GM23248 (cell line): Measurements from ENCODE around the gene AICDA. TPM values are rescaled to one million over a fixed set of nuclear protein-coding genes. Genes with fewer than 3 reads are reported as not detected.
"Not testable (repeated sequence)": the region's sequence is repeated elsewhere in the genome, so short reads cannot be mapped to it uniquely, and the experiment has no call there.

Experiments
- DNase-seq: peaks from one replicate; pipeline ENCODE4 v3.0.0-alpha.2; 2015
- H2AFZ ChIP-seq: fragments of 200-600 bp; sonication (generic); 2 replicates; pipeline ENCODE4 v1.6.1; 2016; ENCODE audit warnings: antibody characterized with exemption
- H3F3A ChIP-seq: fragments of 200-600 bp; sonication (generic); 2 replicates; pipeline ENCODE4 v1.6.1; 2016; ENCODE audit warnings: mild to moderate bottlenecking, antibody characterized with exemption, mixed run types; ENCODE audit not compliant: insufficient read depth
- H3K27ac ChIP-seq: fragments of 200-600 bp; sonication (generic); 2 replicates; pipeline ENCODE4 v1.5.1; 2016; ENCODE audit warnings: mild to moderate bottlenecking
- H3K27me3 ChIP-seq: fragments of 200-600 bp; sonication (generic); replicated peaks from 2 replicates; pipeline ENCODE4 v1.6.1; 2016; ENCODE audit warnings: mild to moderate bottlenecking; ENCODE audit not compliant: insufficient read depth
- H3K36me3 ChIP-seq: fragments of 200-600 bp; sonication (generic); 2 replicates; pipeline ENCODE4 v1.6.1; 2016; ENCODE audit warnings: low read depth, mild to moderate bottlenecking
- H3K4me1 ChIP-seq: fragments of 200-600 bp; sonication (generic); 2 replicates; pipeline ENCODE4 v1.6.1; 2016; ENCODE audit warnings: mild to moderate bottlenecking; ENCODE audit not compliant: insufficient read depth
- H3K4me2 ChIP-seq: fragments of 200-600 bp; sonication (generic); one replicate; pipeline ENCODE4 v1.6.1; 2016; ENCODE audit warnings: mild to moderate bottlenecking; ENCODE audit not compliant: unreplicated experiment
- H3K4me3 ChIP-seq: fragments of 200-600 bp; sonication (generic); 2 replicates; pipeline ENCODE4 v1.5.1; 2016; ENCODE audit warnings: mild to moderate bottlenecking
- H3K79me2 ChIP-seq: fragments of 200-600 bp; sonication (generic); 2 replicates; pipeline ENCODE4 v1.6.1; 2016; ENCODE audit warnings: mild to moderate bottlenecking; ENCODE audit not compliant: insufficient read depth
- H3K9ac ChIP-seq: fragments of 200-600 bp; sonication (generic); 2 replicates; pipeline ENCODE4 v1.6.1; 2016; ENCODE audit warnings: mild to moderate bottlenecking
- H3K9me2 ChIP-seq: fragments of 200-600 bp; sonication (generic); 2 replicates; pipeline ENCODE4 v1.6.1; 2016; ENCODE audit warnings: mixed run types, mild to moderate bottlenecking, moderate library complexity; ENCODE audit not compliant: insufficient read depth
- H3K9me3 ChIP-seq: fragments of 200-600 bp; sonication (generic); one replicate; pipeline ENCODE4 v1.6.1; 2017; ENCODE audit warnings: low read depth
- H4K20me1 ChIP-seq: fragments of 200-600 bp; sonication (generic); 2 replicates; pipeline ENCODE4 v1.6.0; 2016; ENCODE audit not compliant: insufficient read depth
- EZH2 ChIP-seq: fragments of 200-600 bp; sonication (generic); IDR thresholded peaks from 2 replicates; pipeline ENCODE4 v1.6.1; 2018; ENCODE audit warnings: antibody characterized with exemption, mild to moderate bottlenecking; ENCODE audit not compliant: insufficient read depth, poor library complexity, severe bottlenecking
- EZH2phosphoT487 ChIP-seq: fragments of 200-600 bp; sonication (generic); IDR thresholded peaks from 2 replicates; pipeline ENCODE4 v1.6.1; 2018; ENCODE audit warnings: antibody characterized with exemption, moderate library complexity, mild to moderate bottlenecking, low read depth; ENCODE audit not compliant: insufficient read depth
- WGBS, 2 experiments: methylation state at CpG; one replicate each; pipeline ENCODE4 v1.1.6; 2015 to 2017; ENCODE audit warnings: low lambda C conversion rate in 2 of 2, low coverage in 1 of 2; ENCODE audit errors: missing lambda C conversion rate in 2 of 2; 5-methylcytosine and 5-hydroxymethylcytosine counted together
- in situ Hi-C: fragments of 300-500 bp; cut with MboI; formaldehyde crosslinking; loops from 2 replicates; pipeline ENCODE4 v1.15.0; 2020
- polyA plus RNA-seq: library from polyadenylated mRNA; unstranded; fragments of >200 nt; fragmentation: Nextera tagmentation; extraction: Ambion mirVana; gene quantifications from 2 replicates; pipeline ENCODE4 v1.2.1, GENCODE V29; 2016
- total RNA-seq: library from RNA; depleted of rRNA; stranded (reverse); fragments of >200 nt; shearing (Covaris generic); gene quantifications from 2 replicates; pipeline ENCODE4 v1.2.3, GENCODE V29; 2014

AICDA gene
- total and polyA plus RNA-seq, 2 experiments from 2014 or later = not detected

DNA sequence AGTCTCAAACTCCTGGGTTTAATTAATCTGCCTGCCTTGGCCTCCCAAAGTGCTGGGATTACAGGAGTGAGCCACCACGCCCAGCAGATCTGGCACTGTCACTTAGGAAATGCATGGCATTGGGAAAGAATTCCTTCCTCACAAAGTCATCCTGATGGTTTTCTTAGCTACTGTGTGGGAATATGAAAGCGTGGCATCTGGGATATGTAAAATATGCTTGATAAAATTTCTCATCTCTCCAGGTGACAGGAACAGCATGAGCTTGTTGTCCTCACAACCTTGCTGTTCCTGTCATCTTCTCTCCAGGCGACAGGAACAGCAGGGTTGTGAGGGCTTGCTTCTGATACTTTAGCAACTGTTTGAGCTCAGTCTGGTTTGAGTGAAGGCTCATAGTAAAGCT, 16.1 kb upstream of the AICDA start:
- H4K20me1 ChIP-seq = no peaks in the 10 kb centered on the region
- 0 out of 2 replicates have a peak overlapping the region, but pooled peaks have one; percentile 9 for H2AFZ ChIP-seq
- in situ Hi-C loops = no loop called here
- no peak for TF ChIP-seq EZH2phosphoT487
- no peak for TF ChIP-seq EZH2
- peaks cover 22% of the 10 kb centered on the region for H3F3A ChIP-seq
- 9 to 16% methylated on average over 3 of the region's 3 CpGs for WGBS, 2 experiments
- H3K9me3 ChIP-seq = no peaks in the 10 kb centered on the region
- H3K27me3 ChIP-seq = no peaks in the 10 kb centered on the region
- H3K9me2 ChIP-seq = no peaks in the 10 kb centered on the region
- H3K4me2 ChIP-seq = peak overlapping the region; percentile 71
- peaks cover 23% of the 10 kb centered on the region for H3K4me1 ChIP-seq
- peak; percentile 45 for DNase-seq
- H3K9ac ChIP-seq = peak overlapping the region; percentile 28; the same call in 1 of the 2 replicates
- no peaks in the 10 kb centered on the region for H3K79me2 ChIP-seq
- H3K36me3 ChIP-seq = no peaks in the 10 kb centered on the region
- peak overlapping the region; percentile 66 for H3K27ac ChIP-seq
- H3K4me3 ChIP-seq = 0 out of 2 replicates have a peak overlapping the region, but pooled peaks have one; percentile 35

GRCh38 chr12:8624750-8625149, 12.1 kb upstream of the AICDA start:
- H3K27me3 ChIP-seq, in situ Hi-C loops, H3K9me3 ChIP-seq, H3K9ac ChIP-seq, H3K27ac ChIP-seq, H3K4me2 ChIP-seq, H4K20me1 ChIP-seq, DNase-seq, H3K9me2 ChIP-seq, H3K4me3 ChIP-seq, H3K79me2 ChIP-seq, H2AFZ ChIP-seq, H3K36me3 ChIP-seq: not testable (repeated sequence)
- 95% methylated on average over 16 of the region's 26 CpGs; no CpG with 5 or more reads in 1 of the 2 experiments for WGBS, 2 experiments
- peaks cover 15% of the 10 kb centered on the region for H3K4me1 ChIP-seq
- peaks cover 23% of the 10 kb centered on the region for H3F3A ChIP-seq

DNA sequence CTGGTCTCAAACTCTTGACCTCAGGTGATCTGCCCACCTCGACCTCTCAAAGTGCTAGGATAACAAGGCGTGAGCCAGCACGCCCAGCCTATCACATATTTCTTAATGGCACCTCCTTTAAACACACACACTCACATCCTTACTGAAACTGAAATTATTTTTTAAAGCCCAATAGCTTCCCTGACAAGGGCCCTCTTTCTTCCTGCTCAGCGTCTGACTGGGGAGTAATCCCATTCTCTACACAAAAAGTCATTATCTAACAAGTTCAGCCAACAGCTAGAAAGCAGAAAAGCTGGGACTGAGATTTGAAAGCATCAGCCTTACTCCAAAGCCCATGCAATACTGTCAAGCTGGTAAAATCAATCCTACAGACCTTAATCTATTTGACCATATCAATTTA, 10.0 kb upstream of the AICDA start:
- H3K9ac ChIP-seq = no peak overlapping the region
- H3K36me3 ChIP-seq = no peaks in the 10 kb centered on the region
- H3K4me2 ChIP-seq = no peak overlapping the region

GRCh38 chr12:8615206-8615605, 2.5 kb upstream of the AICDA start:
- TF ChIP-seq EZH2 (no peak), EZH2phosphoT487 (no peak)
- Histone ChIP-seq H3F3A (peaks cover 17% of the 10 kb centered on the region), H3K9ac (no peak overlapping the region), H3K4me3 (no peak overlapping the region), H4K20me1 (no peaks in the 10 kb centered on the region), H3K4me1 (peaks cover 9% of the 10 kb centered on the region; the same call in 1 of the 2 replicates), H3K79me2 (no peaks in the 10 kb centered on the region), H3K27me3 (no peaks in the 10 kb centered on the region), H2AFZ (no peak overlapping the region), H3K9me3 (no peaks in the 10 kb centered on the region), H3K36me3 (no peaks in the 10 kb centered on the region), H3K27ac (no peak overlapping the region), H3K4me2 (no peak overlapping the region), H3K9me2 (no peaks in the 10 kb centered on the region)
- 74 to 76% methylated on average over 6 of the region's 6 CpGs for WGBS, 2 experiments
- DNase-seq = no peak
- in situ Hi-C loops = no loop called here

More for the DNA sequence above, 10.0 kb upstream of the AICDA start:
- no peak for DNase-seq
- H3K79me2 ChIP-seq = no peaks in the 10 kb centered on the region
- peaks cover 9% of the 10 kb centered on the region; the same call in 1 of the 2 replicates for H3K4me1 ChIP-seq
- H3K9me3 ChIP-seq = no peaks in the 10 kb centered on the region
- in situ Hi-C loops = no loop called here
- H3K27me3 ChIP-seq = no peaks in the 10 kb centered on the region
- H4K20me1 ChIP-seq = no peaks in the 10 kb centered on the region
- H3K9me2 ChIP-seq = no peaks in the 10 kb centered on the region
- WGBS, 2 experiments = 67 to 69% methylated on average over 4 of the region's 4 CpGs
- no peak for TF ChIP-seq EZH2phosphoT487
- TF ChIP-seq EZH2 = no peak
- H3K27ac ChIP-seq = no peak overlapping the region
- no peak overlapping the region for H3K4me3 ChIP-seq
- peaks cover 19% of the 10 kb centered on the region for H3F3A ChIP-seq
- no peak overlapping the region for H2AFZ ChIP-seq

GRCh38 chr12:8613881-8614280, 1.2 kb upstream of the AICDA start:
- DNase-seq, H3K4me1 ChIP-seq, in situ Hi-C loops, H3K9ac ChIP-seq, H3F3A ChIP-seq, H3K4me3 ChIP-seq, H3K27ac ChIP-seq, H3K4me2 ChIP-seq, H2AFZ ChIP-seq, H3K9me3 ChIP-seq, H3K27me3 ChIP-seq, H3K36me3 ChIP-seq, H3K79me2 ChIP-seq, H4K20me1 ChIP-seq, H3K9me2 ChIP-seq: not testable (repeated sequence)
- 90 to 96% methylated on average over 1 of the region's 1 CpG for WGBS, 2 experiments
